CD4-positive, alpha-beta T cell treated with Interleukin-6 for 4 hours (primary cell): ENCODE measurements around the gene NTN5.
"Not testable (repeated sequence)": the region's sequence is repeated elsewhere in the genome, so short reads cannot be mapped to it uniquely, and the experiment has no call there.

Experiments used
- DNase-seq: peaks from one replicate; pipeline ENCODE4 v3.0.0-alpha.2; 2020; ENCODE audit warnings: mixed read lengths

Gene NTN5

GRCh38 chr19:48669903-48670668, 2.7 kb downstream of the NTN5 start:
- DNase-seq, result no peak

- DNase-seq, result no peak
Observed at GRCh38 chr19:48668761-48669160, 4.1 kb downstream of the NTN5 start.

GRCh38 chr19:48668332-48668731, 4.5 kb downstream of the NTN5 start:
- DNase-seq, result no peak

GRCh38 chr19:48665786-48666185, 7.0 kb downstream of the NTN5 start:
- no peak for DNase-seq

GRCh38 chr19:48664476-48664875, 8.3 kb downstream of the NTN5 start:
- no peak for DNase-seq

- DNase-seq, result no peak
Observed at GRCh38 chr19:48663667-48664066, 9.2 kb downstream of the NTN5 start.

GRCh38 chr19:48661711-48662090, 11.1 kb downstream of the NTN5 start:
- DNase-seq, result no peak

- peak; percentile 85 for DNase-seq
Observed at GRCh38 chr19:48660852-48661710, 11.7 kb downstream of the NTN5 start.

GRCh38 chr19:48659768-48660167, 13.0 kb downstream of the NTN5 start:
- no peak for DNase-seq

- DNase-seq, result no peak
Observed at GRCh38 chr19:48658483-48658882, 14.3 kb downstream of the NTN5 start.

- DNase-seq, result not testable (repeated sequence)
Observed at GRCh38 chr19:48657828-48658227, 15.0 kb downstream of the NTN5 start.

GRCh38 chr19:48656840-48657474, 15.9 kb downstream of the NTN5 start:
- no peak for DNase-seq

GRCh38 chr19:48654299-48655059, 18.3 kb downstream of the NTN5 start:
- DNase-seq, result no peak

- no peak for DNase-seq
Observed at GRCh38 chr19:48651683-48652048, 21.2 kb downstream of the NTN5 start.

GRCh38 chr19:48650974-48651682, 21.7 kb downstream of the NTN5 start:
- DNase-seq, result no peak

GRCh38 chr19:48648134-48648533, 24.7 kb downstream of the NTN5 start:
- no peak for DNase-seq

- DNase-seq, result no peak
Observed at GRCh38 chr19:48646722-48647216, 26.0 kb downstream of the NTN5 start.

GRCh38 chr19:48646001-48646721, 26.7 kb downstream of the NTN5 start, which contains the start of gene CA11:
Gene CA11 (minus strand): TSS chr19:48646187. CDS start chr19:48645632, 555 bp downstream.
- peak; percentile 94 for DNase-seq

GRCh38 chr19:48645620-48646000, 27.2 kb downstream of the NTN5 start:
- DNase-seq, result no peak

- DNase-seq, result peak; percentile 82
Observed at GRCh38 chr19:48644839-48645619, 27.8 kb downstream of the NTN5 start.
